HG02981 (cell line): ENCODE data around the gene DAZ1.
"Not testable (repeated sequence)": the region's sequence is repeated elsewhere in the genome, so short reads cannot be mapped to it uniquely, and the experiment has no call there.

Source experiments
- ATAC-seq: cut with Tn5 transposase; IDR thresholded peaks from one replicate; pipeline ENCODE4 v1.9.1; 2021; ENCODE audit warnings: mild to moderate bottlenecking, moderate library complexity; ENCODE audit not compliant: unreplicated experiment

DAZ1 gene, protein sequence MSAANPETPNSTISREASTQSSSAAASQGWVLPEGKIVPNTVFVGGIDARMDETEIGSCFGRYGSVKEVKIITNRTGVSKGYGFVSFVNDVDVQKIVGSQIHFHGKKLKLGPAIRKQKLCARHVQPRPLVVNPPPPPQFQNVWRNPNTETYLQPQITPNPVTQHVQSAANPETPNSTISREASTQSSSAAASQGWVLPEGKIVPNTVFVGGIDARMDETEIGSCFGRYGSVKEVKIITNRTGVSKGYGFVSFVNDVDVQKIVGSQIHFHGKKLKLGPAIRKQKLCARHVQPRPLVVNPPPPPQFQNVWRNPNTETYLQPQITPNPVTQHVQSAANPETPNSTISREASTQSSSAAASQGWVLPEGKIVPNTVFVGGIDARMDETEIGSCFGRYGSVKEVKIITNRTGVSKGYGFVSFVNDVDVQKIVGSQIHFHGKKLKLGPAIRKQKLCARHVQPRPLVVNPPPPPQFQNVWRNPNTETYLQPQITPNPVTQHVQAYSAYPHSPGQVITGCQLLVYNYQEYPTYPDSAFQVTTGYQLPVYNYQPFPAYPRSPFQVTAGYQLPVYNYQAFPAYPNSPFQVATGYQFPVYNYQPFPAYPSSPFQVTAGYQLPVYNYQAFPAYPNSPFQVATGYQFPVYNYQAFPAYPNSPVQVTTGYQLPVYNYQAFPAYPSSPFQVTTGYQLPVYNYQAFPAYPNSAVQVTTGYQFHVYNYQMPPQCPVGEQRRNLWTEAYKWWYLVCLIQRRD

DNA sequence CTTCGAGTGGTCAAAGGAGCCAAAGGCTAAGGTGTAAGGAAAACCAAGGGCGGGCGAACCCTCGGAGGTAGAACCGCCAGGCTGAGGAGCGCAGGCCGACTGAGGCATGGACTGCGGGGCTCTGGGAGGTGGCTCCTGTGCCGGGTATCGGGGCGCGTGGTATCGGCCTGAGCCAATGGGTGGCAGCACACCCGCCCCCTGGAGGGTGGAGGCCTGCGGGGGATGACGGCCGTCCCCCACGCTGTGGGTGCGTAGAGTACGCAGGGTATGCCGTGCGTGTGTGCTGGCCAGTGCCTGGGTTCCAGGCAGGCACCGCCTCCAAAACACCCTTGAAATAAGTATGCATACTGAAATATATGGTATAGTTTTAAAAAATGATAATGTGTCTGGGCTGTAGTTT is at the start of gene DAZ1:
TSS of gene DAZ1 (minus strand) at position 101 of the 400 bp plus-strand sequence. CDS start 208 bp downstream, outside the sequence.
- not testable (repeated sequence) for ATAC-seq

DNA sequence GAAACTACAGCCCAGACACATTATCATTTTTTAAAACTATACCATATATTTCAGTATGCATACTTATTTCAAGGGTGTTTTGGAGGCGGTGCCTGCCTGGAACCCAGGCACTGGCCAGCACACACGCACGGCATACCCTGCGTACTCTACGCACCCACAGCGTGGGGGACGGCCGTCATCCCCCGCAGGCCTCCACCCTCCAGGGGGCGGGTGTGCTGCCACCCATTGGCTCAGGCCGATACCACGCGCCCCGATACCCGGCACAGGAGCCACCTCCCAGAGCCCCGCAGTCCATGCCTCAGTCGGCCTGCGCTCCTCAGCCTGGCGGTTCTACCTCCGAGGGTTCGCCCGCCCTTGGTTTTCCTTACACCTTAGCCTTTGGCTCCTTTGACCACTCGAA is 20.4 kb upstream of the DAZ1 start, which contains the start of gene DAZ2:
TSS of gene DAZ2 (plus strand) at position 301 of the 400 bp plus-strand sequence. CDS start 208 bp downstream, outside the sequence.
- not testable (repeated sequence) for ATAC-seq

DNA sequence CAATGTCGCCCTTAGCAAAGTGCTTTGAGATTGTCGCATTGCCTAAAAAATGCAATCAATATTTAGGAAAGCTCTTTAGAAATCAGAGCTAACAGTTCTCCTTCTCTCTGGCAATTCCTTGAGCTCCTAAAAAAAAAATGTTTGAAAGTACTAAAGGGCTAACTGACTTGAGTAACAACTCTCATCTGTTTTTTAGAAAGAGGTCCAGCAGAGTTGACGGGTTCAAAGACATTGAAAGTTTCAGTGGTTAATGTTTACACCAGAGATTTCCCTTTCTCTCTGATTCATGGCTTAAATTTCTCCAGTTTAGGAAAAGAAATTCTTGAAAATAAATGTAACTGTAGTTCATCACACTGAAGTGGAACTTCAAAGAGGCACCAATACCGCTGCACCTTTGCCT is 11.9 kb upstream of the DAZ1 start:
- not testable (repeated sequence) for ATAC-seq

DNA sequence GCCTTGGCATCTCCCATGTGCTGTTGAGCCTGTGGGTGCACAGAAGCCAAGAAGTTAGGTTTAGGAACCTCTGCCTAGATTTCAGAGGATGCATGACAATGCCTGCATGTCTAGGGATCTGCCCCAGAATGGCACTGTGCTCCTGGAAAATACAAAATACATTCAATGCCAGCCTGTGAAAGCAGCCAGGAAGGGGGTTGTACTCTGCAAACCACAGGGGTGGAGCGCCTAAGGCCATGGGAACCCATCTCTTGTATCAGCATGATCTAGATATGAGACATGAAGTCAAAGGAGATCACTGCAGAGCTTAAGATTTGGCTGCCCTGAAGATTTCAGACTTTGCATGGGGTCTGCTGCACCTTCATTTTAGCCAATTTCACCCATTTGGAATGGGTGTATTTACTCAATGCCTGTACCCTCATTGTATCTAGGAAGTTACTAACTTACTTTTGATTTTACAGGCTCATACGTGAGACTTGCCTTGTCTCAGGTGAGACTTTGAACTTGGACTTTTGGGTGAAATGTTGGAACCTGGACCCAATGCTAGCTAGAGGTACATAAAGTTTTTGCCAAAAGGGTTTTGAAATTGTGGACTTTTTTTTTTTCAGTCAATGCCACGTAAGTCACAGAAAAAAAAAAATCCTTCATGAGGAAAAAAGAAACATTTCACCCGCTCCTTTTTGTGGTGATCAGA is 11.1 kb upstream of the DAZ1 start:
- ATAC-seq = not testable (repeated sequence)

DNA sequence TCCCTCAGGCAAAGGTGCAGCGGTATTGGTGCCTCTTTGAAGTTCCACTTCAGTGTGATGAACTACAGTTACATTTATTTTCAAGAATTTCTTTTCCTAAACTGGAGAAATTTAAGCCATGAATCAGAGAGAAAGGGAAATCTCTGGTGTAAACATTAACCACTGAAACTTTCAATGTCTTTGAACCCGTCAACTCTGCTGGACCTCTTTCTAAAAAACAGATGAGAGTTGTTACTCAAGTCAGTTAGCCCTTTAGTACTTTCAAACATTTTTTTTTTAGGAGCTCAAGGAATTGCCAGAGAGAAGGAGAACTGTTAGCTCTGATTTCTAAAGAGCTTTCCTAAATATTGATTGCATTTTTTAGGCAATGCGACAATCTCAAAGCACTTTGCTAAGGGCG is 8.6 kb upstream of the DAZ1 start:
- ATAC-seq = not testable (repeated sequence)
